Stimulated activated CD8-positive, alpha-beta memory T cell treated with anti-CD3 and anti-CD28 coated beads, Interleukin-12 subunit alpha, Interleukin-12 subunit beta, amount 100 ng/mL, for 24 hours (primary cell): ENCODE results near the gene GNAZ.
A peak's percentile ranks its signal among the peaks of the same experiment; 100 is the strongest.

Source experiments
- DNase-seq: peaks from one replicate; pipeline ENCODE4 v3.0.0-alpha.2; 2020; ENCODE audit errors: extremely low read depth

Gene GNAZ

GRCh38 chr22:23064381-23065068, 5.8 kb upstream of the GNAZ start:
- DNase-seq: no peak

- no peak for DNase-seq
Measured at GRCh38 chr22:23065069-23065451, 5.3 kb upstream of the GNAZ start.

DNA sequence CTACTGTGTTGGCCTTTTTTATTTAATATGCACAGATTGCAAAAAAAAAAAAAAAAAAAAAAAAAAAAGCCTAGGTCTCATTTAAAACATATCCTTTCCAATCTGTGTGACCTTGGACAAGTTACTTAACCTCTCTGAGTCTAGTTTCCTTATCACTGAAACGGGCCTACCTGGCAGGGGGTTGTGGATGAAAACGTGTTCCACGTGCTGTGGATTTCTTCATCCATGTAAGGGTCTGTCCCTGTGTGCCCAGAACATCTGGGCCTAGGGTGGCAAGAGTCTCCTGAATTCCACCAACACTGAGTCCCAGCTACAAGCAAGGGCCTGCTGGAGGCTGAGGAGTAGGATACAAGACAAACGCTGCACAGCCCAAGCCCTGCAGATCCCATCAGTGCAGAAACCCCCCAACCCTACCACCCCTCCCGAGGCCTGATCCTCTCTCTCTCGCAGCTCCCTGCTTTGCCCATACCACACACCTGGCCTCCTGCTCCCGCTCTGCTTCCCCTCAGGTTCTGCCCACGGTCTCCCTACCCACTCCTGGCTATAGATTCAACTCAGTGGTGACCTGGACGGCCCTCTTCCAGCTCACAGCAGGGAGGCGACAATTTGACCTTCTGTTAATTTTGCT, 4.7 kb upstream of the GNAZ start:
- no peak for DNase-seq

DNA sequence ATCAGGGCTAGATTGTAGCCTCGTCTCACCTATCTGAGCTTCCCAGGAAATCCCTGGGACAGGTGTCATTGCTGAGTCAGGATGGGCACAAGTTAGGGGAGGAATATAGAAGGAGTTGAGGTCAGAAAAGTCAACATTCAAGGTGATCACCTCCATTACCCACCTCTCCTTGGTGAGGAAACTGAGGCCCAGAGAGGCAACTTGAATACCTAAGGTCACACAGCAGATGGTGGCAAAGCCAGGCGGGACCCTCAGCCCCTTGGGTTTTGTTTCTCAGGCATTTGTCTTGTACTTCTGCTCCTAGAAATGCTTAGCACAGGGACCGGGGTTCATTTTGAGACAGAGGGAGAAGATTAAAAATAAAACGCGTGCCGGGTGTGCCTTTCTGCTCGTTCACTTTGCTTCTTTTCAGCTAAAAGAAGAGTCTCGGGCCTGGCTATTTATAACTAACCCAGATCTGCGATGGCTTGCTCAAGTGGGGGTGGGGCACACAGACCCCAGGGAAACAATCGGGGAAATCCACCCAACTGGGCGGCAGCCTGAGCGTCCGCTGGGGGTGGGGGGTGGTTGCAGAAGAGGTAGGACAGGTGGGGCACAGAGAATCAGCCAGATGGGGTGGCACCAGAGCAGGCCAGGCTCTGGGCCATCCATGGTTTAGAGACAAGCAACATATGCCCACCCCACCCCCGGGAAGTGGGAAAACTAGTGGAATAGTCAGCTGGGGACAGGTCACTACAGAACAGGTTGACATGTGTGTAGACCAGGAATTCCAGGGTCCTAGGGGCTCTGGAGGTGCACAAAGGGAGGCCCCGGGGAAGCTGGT, 3.9 kb upstream of the GNAZ start:
- DNase-seq: no peak

DNA sequence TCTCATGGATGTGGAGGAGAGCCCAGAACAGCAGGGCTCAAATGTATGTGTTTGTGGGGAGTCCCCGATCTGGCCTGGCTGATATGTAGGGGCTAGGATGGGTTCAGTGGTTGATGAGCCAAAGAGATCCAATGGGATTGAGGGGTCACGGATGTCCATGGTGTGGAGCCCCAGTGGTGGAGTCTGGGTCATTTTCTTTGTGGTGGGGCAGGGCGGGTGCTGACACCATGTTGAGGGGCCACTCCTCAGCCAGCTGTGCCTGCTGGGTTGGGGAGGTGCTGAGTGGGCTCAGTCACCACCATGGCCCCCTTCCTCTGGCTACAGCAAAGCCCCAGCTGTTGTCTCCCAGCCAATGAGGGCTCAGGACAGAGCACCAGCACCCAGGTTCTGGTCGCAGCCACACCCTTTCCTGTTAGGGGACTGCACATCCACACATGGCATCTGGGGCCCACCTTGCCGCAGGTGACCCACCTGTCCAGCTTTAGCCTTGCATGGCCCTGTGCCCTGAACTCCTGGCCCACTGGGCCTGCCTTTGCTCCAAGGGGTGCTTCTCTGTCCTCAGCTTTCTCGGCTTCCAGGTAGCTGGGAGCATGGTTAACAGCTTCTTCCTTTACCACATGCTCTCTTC, 3.2 kb upstream of the GNAZ start:
- no peak for DNase-seq

DNA sequence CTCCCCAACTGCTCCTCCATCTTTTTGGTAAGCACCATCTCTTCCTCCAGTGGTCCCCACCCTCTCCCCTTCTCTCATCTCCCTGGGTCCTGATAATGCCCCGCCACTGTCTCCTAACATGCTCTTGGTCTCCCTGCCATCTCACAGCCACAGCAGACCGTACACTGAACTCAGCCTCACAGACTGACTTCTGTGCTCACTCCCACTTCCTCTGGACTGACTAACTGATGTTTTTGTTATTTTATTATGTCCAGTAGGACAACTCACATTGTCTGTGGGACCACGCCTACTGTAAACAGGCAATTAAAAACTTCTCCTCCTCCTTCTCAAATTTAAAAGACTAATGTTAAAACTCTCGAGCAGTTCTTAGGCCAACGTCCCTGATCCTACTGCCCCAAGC, 2.6 kb upstream of the GNAZ start:
- DNase-seq: no peak

DNA sequence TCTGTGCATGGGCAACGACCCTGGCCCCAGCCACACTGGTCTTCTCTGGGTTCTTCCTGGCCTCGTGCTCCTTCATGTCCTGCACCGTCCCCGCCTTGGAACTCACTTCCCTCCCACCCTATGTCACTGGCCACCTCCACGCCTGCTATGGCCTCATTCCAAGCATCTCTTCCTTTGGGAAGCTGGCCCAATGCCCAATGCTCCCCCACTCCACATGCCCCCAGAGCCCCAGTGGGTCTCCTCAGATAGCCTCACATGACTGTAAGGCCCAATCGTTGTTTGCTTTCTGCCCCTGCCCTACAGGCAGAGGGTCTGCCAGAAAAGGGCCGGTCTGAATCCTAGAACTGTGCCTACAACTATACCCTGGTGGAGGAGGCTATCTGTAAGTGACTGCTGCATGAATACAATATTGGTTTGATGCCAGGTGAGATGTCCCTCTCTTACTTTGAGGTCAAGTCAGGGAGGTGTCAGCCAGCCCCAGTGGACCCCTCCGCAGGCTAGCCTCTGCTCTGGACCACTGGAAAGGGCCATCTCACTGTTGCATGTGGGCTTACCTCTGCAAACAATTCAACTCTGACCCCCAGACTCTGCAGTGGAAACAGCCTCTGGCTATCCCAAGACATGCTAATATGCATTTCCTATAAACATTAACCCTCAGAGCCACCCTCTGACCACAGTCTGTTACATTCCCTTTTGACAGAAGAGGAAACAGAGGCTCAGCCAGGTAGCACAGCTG, 2.1 kb upstream of the GNAZ start:
- no peak for DNase-seq

GRCh38 chr22:23068832-23069385, 1.4 kb upstream of the GNAZ start:
- no peak for DNase-seq

DNA sequence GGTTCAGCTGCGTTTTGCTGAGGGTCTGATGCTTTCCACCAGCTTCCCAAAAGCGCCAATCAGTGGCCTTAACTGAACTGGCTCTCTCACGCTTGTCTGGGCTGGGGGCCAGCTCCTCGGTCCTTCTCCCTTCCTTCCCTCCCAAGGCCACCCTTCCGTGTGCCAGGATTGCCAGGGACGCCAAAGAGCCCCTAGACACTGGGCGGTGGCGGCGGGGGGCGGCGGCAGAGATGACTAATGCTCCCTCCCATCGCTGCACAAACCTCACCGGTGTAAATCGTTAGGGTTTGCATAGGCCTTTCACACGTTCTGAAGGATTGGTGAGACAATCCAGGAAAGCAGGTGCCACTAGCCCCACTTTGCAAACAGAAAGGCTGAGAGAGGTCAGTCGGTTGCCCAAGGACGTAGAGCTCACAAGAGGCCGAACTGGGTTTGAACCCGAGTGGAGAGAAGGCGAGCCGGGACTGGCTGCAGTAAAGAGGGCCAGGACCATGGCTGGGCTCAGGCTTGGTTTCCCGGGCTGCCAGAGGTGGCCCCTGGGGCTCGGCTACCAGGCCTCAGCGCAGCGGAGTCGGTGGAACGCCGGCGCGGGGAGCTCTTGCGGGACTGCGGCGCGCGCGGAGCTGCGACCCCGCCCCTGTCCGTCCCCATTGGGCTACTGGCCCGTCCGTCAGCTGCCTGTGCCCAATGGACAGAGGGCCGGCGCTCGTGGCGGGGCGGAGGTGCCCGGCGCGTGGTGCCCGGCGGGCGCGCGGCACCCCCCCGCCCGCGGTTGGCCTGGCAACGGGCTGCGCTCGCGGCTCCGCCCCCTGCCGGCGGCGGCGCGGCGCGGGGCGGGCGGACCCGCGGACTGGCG, 589 bp upstream of the GNAZ start:
- DNase-seq: peak; percentile 72

GRCh38 chr22:23071230-23072076, 1.1 kb downstream of the GNAZ start:
- DNase-seq: no peak

DNA sequence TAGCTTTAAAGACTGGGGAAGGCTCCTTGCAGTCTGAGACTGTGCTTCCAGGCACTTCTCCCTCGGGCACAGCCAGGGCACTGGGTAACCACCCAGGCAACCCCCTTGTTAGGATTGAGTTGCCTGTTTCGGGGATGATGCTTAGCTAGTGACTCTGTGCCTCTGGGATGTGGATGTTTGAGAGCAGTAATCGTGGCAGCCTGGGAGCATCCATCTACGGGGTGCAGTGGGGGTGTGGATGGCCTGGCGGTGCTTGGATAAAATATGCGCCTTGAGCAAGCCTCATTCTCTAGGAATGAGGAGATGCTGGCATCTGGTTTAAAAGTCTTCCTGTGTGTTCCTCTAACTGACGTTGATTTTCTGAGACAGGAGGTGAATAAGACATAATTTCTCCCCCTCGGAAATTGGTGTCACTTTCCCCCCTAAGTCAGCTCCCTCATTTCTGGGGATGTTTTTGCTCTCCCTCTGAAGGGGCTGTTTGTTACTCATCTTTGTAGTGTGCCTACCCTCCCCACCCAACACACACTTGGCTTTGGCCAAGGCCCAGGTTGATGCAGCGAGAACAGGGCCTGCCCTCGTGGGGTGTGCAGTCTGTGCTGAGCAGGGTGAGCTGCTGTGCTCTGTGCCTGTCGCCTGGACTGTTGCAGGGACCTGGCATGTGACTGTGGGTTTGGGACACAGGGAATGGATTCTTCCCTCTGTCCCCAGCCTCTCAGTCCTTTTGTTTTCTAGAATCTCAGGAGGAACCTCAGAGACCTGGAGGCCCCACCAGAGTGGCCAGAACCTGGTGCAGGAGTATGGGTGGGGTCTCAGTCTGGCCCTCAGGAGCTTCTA, 2.0 kb downstream of the GNAZ start:
- no peak for DNase-seq

DNA sequence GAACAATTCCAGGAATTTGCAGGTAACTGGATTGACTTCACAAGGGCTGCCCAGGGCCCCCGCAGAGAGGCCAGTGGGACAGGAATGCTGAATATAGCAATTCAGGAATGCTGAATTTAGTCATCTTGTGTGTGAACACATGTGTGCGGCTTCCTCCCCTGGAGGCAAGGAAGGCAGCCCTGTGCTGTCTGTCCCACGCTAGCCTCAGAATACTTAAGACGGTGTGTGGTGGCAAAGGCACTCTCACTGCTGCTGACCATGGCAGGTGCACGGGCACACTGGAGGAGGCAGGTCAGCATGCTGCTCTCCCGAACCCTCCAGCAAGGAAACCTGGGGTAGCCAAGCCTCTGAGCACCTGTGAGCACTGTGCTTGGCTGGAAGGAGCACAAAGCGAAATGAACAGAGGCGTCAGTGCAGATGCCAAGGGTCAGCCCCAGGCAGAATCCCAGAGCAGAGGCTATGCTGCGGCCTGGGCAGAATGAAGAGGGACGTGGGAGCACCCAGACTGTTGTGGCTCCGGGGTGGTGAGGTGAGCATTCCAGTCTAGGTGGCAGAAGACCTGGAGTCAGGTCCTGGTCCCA, 2.7 kb downstream of the GNAZ start:
- no peak for DNase-seq

DNA sequence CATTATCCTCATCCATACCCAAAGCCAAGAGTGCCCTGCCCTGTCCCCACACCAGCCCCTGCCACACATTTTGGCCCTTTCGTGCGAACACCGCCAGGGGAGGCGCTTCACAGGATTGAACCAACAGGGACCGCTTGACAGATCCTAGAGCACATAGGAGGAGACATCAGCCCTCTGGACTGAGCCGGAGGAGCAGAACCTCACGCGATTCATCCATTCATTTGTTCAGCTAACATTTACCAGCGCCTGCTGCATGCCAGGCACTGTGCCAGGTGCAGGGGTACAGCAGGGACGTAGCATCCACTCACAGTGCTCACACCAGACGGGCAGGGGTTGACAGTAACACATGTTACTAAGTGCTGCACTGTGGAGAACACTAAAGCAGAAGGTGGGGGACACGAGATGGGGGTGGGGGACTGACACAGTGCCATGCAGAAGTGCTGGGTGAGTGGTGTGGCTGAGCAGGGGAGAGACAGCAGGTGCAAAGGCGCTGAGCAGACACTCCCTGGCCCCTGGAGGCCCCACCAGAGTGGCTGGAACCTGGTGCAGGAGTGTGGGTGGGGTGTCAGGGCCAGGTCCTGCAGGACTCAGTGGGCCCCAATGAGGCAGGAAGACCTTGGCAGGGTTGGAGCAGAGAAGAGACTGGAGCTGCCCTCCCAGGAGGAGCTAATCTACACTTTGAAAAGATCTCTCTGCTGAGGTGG, 3.4 kb downstream of the GNAZ start:
- no peak for DNase-seq

- DNase-seq: no peak
Measured at GRCh38 chr22:23074451-23074850, 4.1 kb downstream of the GNAZ start.

DNA sequence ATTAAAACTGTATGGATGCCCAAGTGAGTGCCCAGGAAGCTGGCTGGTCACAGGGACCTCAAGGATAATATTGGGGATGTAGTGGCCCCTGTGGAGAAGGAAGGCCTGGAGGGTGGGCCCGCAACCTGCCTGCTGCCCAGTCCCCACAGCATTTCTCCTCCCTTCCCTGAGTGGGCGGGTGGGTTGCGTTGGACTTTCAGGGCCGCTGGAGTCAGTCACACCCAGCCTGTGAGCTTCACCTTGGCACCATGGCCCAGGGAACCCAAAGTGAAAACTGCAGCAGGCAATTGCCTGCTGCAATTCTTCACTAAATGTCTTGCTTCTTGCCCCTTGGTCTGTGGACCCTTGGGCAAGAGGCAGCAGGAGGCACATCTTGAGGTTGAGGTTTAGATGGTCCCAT, 4.7 kb downstream of the GNAZ start:
- no peak for DNase-seq

DNA sequence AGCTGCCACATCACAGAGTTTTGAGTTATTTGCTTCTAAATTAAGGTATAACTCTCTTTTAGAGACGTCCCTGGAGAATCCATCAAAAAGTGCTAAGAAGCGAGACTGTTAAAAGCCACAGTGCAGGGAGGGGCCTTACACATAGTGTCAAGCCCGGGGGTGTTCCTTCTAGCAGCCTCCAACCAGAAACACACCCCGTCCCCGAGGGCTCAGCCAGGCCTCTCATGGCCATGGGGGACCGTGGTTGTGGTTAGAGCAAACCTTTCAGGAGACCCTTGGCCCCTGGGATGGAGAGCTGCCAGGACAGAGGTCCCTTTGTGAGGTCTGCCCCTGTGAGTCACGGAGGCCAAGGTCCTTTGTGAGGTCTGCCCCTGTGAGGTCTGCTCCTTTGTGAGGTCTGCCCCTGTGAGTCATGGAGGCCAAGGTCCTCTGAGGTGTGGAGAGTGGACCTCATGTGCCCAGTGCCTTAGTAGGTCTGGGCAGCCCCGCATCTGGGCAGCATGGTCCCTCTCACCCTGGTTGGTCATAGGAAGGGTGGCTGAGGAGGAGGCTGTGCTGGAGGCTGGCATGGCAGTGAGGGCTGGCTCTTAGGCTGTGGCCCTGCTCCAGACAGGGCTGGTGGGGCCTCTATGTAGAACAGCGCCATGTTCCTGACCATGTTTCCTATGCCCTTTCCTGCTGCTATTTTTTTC, 5.4 kb downstream of the GNAZ start:
- no peak for DNase-seq
